Heart left ventricle (tissue), 16 donors: ENCODE data around the gene MESP2. TPM values are rescaled to one million over a fixed set of nuclear protein-coding genes. Genes with fewer than 3 reads are reported as not detected.
A peak's percentile ranks its signal among the peaks of the same experiment; 100 is the strongest.

Source experiments
- ATAC-seq, 4 donors: fragments of 200-7000 bp; cut with Tn5 transposase; one replicate each; pipeline ENCODE4 v1.9.1; 2020 to 2022; ENCODE audit warnings: moderate library complexity in 4 of 4, mild to moderate bottlenecking in 3 of 4, moderate number of reproducible peaks in 1 of 4
- DNase-seq, 5 donors: peaks; one replicate each; pipeline ENCODE4 v3.0.0-alpha.2; 2020
- H3K27ac ChIP-seq, 12 donors: fragments of 200-600 bp; sonication (generic) in 4 of 12; one replicate each; pipeline versions ENCODE4 v1.5.0 to v1.8.0; 2016 to 2022; ENCODE audit warnings: mild to moderate bottlenecking in 2 of 12
- H3K27me3 ChIP-seq, 9 donors: fragments of 200-600 bp; sonication (generic) in 2 of 9; one replicate each; pipeline versions ENCODE4 v1.5.1 to v1.8.0; 2016 to 2022; ENCODE audit warnings: mild to moderate bottlenecking in 3 of 9
- H3K36me3 ChIP-seq, 9 donors: fragments of 200-600 bp; sonication (generic) in 2 of 9; one replicate each; pipeline versions ENCODE4 v1.5.0 to v1.8.0; 2018 to 2022; ENCODE audit warnings: mild to moderate bottlenecking in 2 of 9
- H3K4me1 ChIP-seq, 12 donors: fragments of 200-600 bp; sonication (generic) in 4 of 12; one replicate each; pipeline versions ENCODE4 v1.5.0 to v1.8.0; 2016 to 2022; ENCODE audit warnings: mild to moderate bottlenecking in 3 of 12
- H3K4me3 ChIP-seq, 12 donors: fragments of 200-600 bp; sonication (generic) in 4 of 12; one replicate each; pipeline versions ENCODE4 v1.5.0 to v1.8.0; 2017 to 2022; ENCODE audit warnings: mild to moderate bottlenecking in 9 of 12, moderate library complexity in 4 of 12
- H3K9me3 ChIP-seq, 12 donors: fragments of 200-600 bp; sonication (generic) in 4 of 12; one replicate each; pipeline versions ENCODE4 v1.5.0 to v1.8.0; 2016 to 2022; ENCODE audit warnings: mild to moderate bottlenecking in 1 of 12
- CTCF ChIP-seq, 12 donors: fragments of 200-600 bp; sonication (generic) in 4 of 12; IDR thresholded peaks; one replicate each; pipeline versions ENCODE4 v1.5.0 to v1.8.0; 2018 to 2022; ENCODE audit warnings: antibody characterized with exemption in 12 of 12, mild to moderate bottlenecking in 5 of 12
- POLR2A ChIP-seq, 2 donors: fragments of 450-650 bp; IDR thresholded peaks; one replicate each; pipeline ENCODE4 v1.6.1; 2017; ENCODE audit warnings: antibody characterized with exemption in 2 of 2, mild to moderate bottlenecking in 2 of 2, moderate library complexity in 2 of 2
- WGBS, 4 donors: extraction: QIAGEN DNeasy Blood & Tissue Kit in 2 of 4; methylation state at CpG; one replicate each; pipeline versions ENCODE4 v1.1.5 to v1.1.7; 2013 to 2018; 5-methylcytosine and 5-hydroxymethylcytosine counted together
- intact Hi-C, 10 donors: fragments of 100-400 bp; cut with DNase I; formaldehyde crosslinking; loops; one replicate each; pipeline versions ENCODE4 v1.11.1 to v1.14.2; 2022
- polyA plus RNA-seq, 2 donors: library from polyadenylated mRNA; stranded (reverse); fragments of 200-250 nt; gene quantifications; one replicate each; pipeline ENCODE4 v1.2.3, GENCODE V29; 2013
- total RNA-seq, 9 donors: library from RNA; depleted of rRNA in 2 of 9; stranded (reverse); fragments of >200 nt in 2 of 9; fragmentation: NEBNext Ultra II Directional in 3 of 9; extraction: Animal tissue kit (Norgen Biotek cat#: 25700) in 3 of 9; gene quantifications; one replicate each; pipeline versions ENCODE4 v1.1.0 to v1.2.4, GENCODE V29; 2016 to 2023
- donor health status: ischemic (EF 13 %, LVEDD 7.1; RV severe dilation, severe dysfunction).
- donor health status: healthy with polysubstance abuse.
- donor health status: DM: no; HTN: yes; CAD: no.
- donor health status: DM: no; HTN: no; CAD: no.
- donor health status: ischemic (EF 25% LVEDD 6.9; RV normal size, moderate dysfunction).
- donor health status: ischemic (EF 25% LVEDD 5.7; RV mildly dilated, moderate dysfunction).
- donor health status: healthy.
- donor health status: DM: yes; HTN: yes; CAD: no.
- donor health status: ischemic (EF 35%, LVEDD 5.7; RV mildly dilated, moderate dysfunction).
- donor health status: nonischemic (EF 11% LVEDD 7.7; RV severe dilation, severe dysfunction).
- donor health status: DM: yes; HTN: yes; CAD: no.
- donor health status: PGD.
- donor health status: ischemic (EF 29% LVEDD 5.4; RV normal size, mild dysfunction).
- donor health status: nonischemic (EF 23%, LVEDD 6.1; RV moderate dilation, normal function).

MESP2 gene
- total and polyA plus RNA-seq, 11 donors, result 0.16 to 0.65 (median 0.58) TPM; not detected in 7

DNA sequence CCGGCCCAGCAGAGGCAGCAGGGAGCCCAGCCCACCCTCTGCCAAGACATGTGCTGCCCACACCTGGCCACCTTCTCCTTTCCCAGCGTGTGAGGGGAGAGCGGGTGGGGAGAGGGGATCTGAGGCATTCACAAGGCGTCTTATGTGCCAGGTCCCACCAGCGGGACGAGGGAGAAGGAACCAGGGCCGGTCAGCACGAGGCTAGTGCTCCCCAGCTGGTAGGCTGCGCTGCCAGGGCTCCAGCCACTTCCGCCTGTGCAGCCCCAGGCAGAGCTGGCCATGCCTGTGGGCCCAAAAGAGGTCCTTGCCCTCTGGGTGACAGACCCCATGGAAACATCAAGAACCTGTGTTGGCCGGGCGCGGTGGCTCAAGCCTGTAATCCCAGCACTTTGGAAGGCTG is 31.0 kb upstream of the MESP2 start:
- TF ChIP-seq POLR2A (IDR thresholded peaks at IDR 0.05) (no peak), CTCF (IDR thresholded peaks at IDR 0.05) (no peak)
- Histone ChIP-seq H3K4me3 (no peak overlapping the region), H3K4me1 (peaks cover 0 to 5% (median 3%) of the 10 kb centered on the region in 12 donors), H3K27ac (no peak overlapping the region), H3K9me3 (no peaks in the 10 kb centered on the region), H3K36me3 (no peaks in the 10 kb centered on the region), H3K27me3 (peaks cover 0 to 40% (median 4%) of the 10 kb centered on the region in 9 donors)
- intact Hi-C loops, result loop anchor here in 1 of 10 donors (10.0 kb wide), 1 partner anchor 100 kb away; no protein-coding TSS in a partner anchor
- DNase-seq (no peak), ATAC-seq (no peak)
- 70 to 81% (median 75%) methylated on average over 9 to 13 of the region's 13 CpGs for WGBS, 4 donors

DNA sequence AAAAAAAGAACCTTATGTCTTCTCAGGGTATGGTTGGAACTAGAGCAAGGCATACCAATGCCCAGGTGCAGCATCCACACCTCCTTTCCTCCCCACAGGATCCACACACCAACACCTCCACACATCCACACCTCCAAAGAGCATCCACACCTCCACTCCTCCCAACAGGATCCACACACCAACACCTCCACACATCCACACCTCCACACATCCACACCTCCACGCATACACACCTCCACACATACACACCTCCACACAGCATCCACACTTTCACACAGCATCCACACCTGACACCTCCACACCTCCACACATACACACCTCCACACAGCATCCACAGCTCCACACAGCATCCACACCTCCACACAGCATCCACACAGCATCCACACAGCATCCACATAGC is 30.4 kb upstream of the MESP2 start:
- Histone ChIP-seq H3K4me1 (peaks cover 0 to 11% (median 7%) of the 10 kb centered on the region in 12 donors), H3K9me3 (no peaks in the 10 kb centered on the region), H3K36me3 (no peaks in the 10 kb centered on the region), H3K27ac (no peak overlapping the region), H3K4me3 (no peak overlapping the region), H3K27me3 (peaks cover 0 to 42% (median 4%) of the 10 kb centered on the region in 9 donors)
- no peak for TF ChIP-seq POLR2A (IDR thresholded peaks at IDR 0.05)
- TF ChIP-seq CTCF (IDR thresholded peaks at IDR 0.05), result no peak
- DNase-seq (no peak), ATAC-seq (no peak)
- intact Hi-C loops, result loop anchor here in 1 of 10 donors (10.0 kb wide), 1 partner anchor 101 kb away; no protein-coding TSS in a partner anchor
- WGBS, 4 donors, result 32 to 86% (median 56%) methylated on average over 1 of the region's 1 CpG

DNA sequence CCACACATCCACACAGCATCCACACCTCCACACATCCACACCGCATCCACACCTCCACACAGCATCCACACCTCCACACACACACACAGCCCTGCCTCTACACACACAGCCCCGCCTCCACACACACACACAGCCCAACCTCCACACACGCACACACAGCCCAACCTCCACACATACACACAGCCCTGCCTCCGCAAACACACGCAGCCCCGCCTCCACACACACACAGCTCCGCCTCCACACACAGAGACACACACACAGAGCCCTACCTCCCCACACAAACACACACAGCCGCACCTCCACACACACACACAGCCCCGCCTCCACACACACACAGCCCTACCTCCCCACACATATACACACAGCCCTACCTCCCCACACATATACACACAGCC is 29.7 kb upstream of the MESP2 start:
- Histone ChIP-seq H3K27ac (no peak overlapping the region), H3K27me3 (peaks cover 0 to 42% (median 4%) of the 10 kb centered on the region in 9 donors), H3K4me1 (peaks cover 0 to 17% (median 11%) of the 10 kb centered on the region in 12 donors), H3K36me3 (no peaks in the 10 kb centered on the region), H3K9me3 (no peaks in the 10 kb centered on the region), H3K4me3 (no peak overlapping the region)
- intact Hi-C loops, result loop anchor here in 1 of 10 donors (10.0 kb wide), 1 partner anchor 102 kb away; no protein-coding TSS in a partner anchor
- TF ChIP-seq CTCF (IDR thresholded peaks at IDR 0.05) (no peak), POLR2A (IDR thresholded peaks at IDR 0.05) (no peak)
- ATAC-seq (no peak), DNase-seq (no peak)
- WGBS, 4 donors, result 79 to 83% (median 81%) methylated on average over 9 of the region's 9 CpGs

- peak overlapping the region in 1 of 12 donors; percentile 81 for H3K27ac ChIP-seq
- ATAC-seq (no peak), DNase-seq (no peak)
- TF ChIP-seq CTCF (IDR thresholded peaks at IDR 0.05) (no peak), POLR2A (IDR thresholded peaks at IDR 0.05) (no peak)
- H3K9me3 ChIP-seq, result no peaks in the 10 kb centered on the region
- WGBS, 4 donors, result 51 to 64% (median 54%) methylated on average over 24 to 28 of the region's 28 CpGs
- no peak overlapping the region for H3K4me3 ChIP-seq
- peaks cover 0 to 42% (median 4%) of the 10 kb centered on the region in 9 donors for H3K27me3 ChIP-seq
- peaks cover 0 to 18% (median 12%) of the 10 kb centered on the region in 12 donors for H3K4me1 ChIP-seq
- intact Hi-C loops, result loop anchor here in 1 of 10 donors (10.0 kb wide), 1 partner anchor 103 kb away; no protein-coding TSS in a partner anchor
- H3K36me3 ChIP-seq, result no peaks in the 10 kb centered on the region
These were observed 28.1 kb upstream of the MESP2 start for GRCh38 chr15:89747708-89748682.
